HG03159 (cell line): ENCODE results near the gene DPF3.
"Not testable (repeated sequence)": the region's sequence is repeated elsewhere in the genome, so short reads cannot be mapped to it uniquely, and the experiment has no call there.

Source experiments
- ATAC-seq: cut with Tn5 transposase; IDR thresholded peaks from one replicate; pipeline ENCODE4 v1.9.1; 2021; ENCODE audit warnings: mild to moderate bottlenecking, moderate library complexity; ENCODE audit not compliant: unreplicated experiment

Gene DPF3

DNA sequence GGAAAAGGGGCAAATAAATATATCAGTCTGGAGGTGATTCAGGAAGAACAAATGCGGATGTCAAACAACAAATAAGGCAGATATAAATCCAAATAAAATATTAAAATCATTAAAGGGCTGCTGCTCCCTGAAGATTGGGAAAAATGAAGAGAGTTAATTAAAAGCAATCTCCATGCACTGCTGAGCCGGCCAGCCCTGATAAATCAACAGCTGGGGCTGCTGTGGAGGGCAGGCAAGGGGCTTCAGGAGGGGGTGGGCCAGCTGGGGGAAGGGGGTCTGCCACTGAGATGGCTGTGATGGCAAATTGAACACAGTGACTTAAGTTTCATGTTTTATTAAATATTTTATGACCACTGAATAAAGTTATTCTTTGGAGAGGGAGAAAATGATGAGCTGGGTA is 12.4 kb downstream of the DPF3 start:
- no peak for ATAC-seq

DNA sequence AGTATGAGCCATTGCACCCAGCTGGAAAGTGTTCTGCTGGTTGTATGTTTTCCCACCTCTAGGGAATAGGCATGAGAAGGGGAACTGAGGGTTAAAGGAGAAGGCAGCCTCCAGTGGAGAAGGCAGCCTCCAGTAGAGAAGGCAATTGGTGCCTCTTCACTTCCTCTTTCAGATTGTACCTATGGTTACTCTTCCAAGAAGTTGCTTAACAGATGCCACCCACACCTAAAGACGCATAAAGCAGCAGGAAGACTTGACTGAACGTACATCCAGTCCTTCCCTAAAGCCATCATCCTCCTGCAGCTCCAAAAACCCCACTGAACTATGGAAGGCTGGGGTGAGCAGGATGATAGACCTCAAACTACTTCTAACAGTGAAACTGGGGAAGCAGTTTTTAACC is 13.1 kb downstream of the DPF3 start:
- no peak for ATAC-seq

DNA sequence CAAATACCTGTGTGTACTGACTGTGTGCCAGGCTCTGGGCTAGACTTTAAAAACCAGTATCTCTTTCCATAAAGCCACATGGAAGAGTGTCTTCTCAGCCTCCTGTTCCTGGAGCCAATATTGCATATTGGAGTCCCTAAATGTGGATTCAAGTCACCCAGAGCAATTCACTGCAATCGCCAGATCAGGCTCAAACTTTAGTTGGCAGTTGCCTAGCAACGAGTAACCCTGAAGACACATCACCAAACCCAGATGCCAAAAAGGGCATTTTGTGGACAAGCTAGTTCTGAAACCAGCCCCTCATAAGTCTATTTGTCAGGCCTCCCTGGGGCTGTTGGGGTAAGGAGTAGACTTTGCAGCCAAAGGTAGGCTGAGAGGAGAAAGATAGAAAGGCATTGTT is 13.7 kb downstream of the DPF3 start:
- no peak for ATAC-seq

DNA sequence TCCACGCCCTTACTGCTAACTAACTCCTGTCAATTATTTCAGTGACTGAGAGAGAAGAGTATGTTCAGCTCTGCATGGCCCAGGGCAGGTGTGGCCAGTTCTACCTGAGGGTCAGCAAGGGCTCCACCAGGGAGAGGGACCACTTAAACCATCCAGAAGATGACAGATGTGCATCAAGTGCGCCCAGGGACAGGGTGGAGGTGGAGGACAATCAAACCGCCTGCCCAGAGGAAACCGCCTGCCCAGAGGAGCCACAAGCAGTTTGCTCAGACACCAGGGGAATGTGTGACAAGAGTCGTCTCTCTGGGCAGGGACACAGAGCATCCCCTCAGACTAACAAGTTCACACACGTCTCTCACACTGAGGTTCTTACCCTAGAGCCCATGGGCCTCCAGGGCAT is 14.5 kb downstream of the DPF3 start:
- ATAC-seq: no peak

DNA sequence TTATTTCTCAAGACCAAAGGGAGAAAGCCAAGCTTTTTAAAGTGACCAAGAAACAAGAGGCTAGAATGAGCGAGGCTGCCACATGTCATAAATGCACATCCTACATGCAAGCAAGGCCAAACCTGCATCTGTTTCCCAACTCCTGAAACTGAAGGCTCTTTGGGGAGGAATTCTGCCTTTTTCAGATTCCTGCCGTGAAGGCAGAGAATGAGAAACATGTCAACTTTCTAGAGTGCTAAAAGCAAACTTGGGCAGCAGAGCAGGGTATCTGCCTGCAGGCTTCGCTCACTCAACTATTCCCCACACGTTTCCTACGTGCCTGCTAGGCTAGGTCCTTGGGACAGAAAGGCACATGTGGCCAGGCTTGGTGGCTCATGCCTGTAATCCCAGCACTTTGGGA is 15.2 kb downstream of the DPF3 start:
- ATAC-seq: no peak

DNA sequence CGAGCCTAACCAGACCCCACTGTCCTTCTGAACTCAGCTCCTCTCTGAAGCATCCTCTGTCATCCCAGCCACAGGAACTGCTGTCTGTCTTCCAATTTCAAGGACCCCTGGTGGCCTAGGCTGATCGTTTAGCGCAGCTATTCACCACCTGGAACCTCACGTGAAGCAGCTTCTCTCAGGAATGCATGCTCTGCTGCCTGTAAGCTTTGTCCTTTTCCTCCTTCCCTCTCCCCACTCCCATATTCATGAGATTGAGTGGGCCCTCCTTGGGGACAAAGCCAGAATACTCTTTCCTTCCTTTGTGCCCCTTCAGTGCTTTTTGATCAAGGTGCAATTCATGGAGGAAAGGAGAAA is 17.2 kb downstream of the DPF3 start:
- ATAC-seq: no peak

DNA sequence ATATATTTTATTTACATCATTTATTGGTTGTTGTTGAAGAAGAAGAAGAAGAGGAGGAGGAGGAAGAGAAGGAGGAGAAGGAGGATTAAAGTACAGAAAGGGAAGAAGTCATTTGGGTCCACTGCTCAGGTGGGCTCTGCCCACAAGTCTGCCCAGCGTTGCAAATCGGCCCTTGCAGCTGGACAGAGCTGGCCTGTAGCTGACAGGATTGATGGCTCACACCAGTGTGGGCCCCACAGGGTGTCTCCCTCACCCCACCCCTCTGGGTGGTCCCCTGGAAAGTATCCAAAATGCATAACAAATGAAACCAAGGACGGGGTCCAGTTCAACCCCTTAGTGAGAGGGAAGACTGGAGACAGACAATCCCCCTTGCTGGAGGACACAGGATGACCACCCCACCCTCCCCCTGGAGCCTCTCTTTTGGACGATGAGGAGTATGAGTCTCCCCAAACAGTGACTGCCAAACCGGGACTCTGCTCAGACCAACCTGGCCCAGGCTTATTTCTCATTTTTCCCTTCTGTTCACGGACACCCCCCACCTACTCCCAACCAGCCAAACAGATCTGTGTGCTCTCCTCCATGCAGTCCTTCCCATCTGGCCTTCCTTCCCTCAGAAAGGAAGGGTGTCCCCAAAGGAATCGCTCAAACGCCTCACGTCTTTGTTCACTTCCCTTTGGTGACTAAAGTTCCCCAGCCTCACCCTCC is 17.7 kb downstream of the DPF3 start:
- ATAC-seq: no peak

DNA sequence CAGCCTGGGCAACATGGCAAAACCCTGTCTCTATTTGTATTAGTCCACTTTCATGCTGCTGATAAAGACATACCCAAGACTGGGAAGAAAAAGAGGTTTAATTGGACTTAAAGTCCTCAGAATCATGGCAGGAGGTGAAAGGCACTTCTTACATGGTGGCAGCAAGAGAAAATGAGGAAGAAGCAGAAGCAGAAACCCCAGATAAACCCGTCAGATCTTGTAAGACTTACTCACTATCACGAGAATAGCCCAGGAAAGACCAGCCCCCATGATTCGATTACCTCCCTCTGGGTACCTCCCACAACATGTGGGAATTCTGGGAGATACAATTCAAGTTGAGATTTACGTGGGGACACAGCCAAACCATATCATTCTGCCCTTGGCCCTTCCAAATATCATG is 23.0 kb downstream of the DPF3 start:
- not testable (repeated sequence) for ATAC-seq

DNA sequence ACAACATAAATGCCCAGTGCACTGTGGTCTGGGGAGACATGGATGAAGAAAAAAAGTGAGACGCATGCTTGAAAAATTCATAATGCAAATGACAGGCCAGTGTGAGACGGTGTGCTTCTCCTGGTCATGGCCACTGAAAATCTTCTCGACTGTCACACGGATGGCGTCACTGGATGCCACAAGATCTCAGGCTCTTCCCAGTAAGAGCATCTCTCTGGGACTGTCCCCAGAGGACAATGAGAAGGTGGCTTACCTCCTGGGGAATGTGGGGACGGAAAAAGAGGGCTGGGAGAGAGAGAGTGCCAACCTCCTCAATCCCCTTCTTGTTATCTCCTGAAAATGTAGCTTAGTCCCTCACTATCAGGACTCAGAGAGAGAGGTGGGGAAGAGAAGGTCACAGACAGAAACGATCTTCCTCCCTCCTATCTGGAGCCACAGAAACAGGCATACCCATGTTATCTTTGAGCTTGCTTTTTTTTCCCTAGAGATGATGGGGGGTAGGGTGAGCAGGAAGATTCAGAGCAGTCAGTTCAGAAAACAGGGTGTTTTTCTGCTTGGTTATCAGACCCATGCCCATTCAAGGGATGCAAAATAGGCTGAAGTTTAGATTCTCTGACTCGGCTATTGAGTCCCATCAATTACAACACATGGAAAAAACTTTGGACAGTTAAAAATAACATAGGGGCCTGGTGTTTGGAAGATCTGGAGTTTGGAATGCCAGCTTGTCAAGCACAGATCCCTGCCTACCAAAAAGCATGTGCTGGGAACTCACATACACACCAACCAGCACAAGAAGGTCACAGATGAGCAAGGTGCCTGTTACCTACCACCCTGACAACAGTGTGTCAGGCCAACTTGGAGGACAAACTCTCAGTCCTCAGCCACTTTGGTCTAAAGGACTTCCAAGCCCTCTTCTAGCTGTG is 24.2 kb downstream of the DPF3 start:
- no peak for ATAC-seq

DNA sequence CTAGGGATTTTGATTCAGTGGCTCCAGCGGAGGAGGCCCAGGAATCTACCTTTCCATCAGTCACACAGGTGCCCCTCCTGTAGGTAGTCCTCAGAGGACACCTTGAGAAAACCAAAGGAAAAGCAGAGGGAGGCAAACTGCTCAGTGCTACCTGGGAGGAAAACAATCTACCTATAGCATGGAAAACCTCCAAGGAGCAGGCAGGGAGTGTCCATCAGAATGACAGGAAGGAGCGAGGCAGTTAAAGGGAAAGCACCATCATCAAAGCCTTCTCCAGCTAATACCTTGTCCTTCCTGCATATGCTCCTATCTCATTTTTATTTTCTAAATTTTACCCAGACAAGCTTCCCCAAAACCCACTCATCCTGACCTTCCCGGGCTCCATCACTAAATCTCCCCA is 25.4 kb downstream of the DPF3 start:
- ATAC-seq: no peak

DNA sequence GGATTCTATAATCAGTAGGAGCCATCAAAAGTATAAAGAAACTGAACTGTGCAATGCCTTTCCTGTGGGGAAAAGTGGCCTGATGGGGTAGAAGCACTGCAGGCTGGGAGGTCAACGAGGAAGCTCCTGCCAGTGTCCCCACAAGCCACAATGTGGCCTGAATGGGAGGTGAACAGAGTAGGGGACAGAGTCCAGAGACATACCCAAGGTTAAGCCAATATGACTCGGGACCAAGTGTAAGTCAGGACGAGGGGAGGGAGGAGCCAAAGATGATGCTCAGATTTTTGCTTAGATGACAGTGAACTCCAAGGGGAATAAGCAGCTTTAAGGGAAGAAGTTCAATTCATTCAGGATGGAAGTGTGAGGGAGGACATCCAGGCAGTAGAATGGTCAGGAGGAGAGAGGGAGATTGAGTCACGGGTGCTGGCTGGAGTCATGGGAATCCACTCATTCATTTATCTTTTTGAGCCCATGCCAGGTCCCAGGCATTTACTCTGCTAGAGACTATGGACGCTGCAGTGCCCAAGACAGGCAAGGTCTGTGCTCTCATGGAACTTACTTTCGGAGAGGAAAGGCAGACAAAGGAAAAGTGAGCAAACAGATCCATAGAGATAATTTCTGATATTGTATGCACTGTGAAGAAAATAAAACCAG is 29.1 kb downstream of the DPF3 start:
- no peak for ATAC-seq

DNA sequence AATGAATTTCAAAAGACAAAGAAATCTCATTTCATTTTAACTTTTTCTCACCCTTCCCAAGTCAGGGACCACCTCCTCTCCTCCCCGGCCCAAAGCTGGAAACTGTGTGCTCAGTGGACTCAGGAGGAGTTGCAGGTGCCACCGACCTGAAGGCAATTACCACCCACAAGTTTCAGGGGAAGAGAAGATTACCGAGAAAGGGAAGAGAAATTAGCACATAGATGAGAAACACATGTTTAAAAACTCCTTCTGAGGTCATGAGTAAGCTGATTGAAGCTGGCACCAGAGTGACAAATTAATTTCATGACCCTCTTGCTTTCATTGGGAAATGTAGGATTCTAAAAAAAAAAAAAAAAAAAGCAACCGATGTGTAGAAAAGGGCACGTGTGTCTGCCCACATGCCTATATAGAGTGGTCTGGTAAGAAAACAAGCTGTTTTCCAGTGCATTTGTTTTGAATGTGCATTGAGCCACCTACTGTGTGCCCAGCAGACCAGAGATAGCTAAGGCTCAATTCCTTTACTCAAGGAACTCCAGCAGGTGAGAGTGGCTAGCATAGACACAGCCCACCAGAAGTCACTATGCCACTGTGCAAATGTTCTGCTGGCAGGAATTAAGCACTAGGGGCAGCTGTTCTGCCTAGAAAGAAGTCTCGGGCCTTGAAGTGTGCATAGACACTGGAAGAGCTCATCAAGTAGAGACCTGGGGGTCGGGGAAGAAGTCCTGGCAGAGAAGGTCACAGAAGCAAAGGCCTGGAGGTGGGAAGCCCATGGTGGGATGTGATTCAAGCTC is 30.5 kb downstream of the DPF3 start:
- ATAC-seq: no peak

DNA sequence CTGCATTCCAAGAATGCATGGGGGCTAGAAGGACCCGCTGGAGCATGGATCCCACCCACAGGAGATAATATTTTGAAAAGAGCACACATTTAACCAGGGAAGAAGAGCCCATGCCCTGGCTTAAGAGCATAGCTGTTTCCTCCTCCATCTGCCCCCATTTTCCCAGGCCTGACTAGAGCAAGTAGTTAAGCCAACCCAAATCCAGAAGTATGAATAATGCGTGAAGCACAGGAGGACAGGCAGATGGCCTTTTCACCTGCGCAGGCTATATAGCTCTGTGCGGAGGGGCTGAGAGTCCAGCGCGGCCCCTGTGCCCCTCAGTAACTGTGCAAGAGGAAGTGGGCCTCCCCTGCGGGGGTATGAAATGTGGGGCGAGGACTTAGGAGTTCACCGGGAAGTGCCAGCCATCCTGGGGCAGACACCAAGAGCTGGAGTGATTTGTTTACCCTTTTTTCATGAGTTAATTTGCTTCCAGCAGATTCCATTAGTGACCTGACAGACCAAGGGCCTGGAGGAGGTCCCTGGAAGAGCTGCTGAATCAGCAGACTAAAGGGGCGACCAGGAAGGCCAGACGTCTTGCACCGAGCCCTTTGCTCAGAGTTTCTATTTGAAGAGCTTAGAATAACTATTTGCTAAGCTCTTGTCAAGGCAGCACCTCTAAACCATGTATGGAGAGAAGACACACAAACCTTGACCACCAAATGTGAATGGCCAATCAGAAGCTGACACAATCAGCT is 37.2 kb downstream of the DPF3 start:
- ATAC-seq: no peak

DNA sequence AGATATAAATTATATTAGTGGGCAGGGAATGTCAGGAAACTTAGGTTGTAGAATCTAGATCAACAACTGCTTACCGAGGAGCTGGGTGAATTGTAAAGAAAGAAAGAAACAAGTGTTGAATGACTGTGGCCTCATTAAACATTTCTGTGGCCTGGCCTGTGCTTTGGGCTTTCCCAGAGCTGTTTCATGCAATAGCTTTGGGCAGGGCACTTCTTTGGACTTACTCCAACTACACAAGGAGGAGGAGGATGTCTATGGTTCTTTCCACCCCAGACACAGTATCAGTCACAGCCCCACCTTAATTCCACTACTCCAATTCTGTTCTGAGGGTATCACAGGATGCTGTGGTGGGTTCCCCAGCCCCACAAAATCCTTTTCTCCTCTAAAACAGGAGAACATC is 38.0 kb downstream of the DPF3 start:
- no peak for ATAC-seq

DNA sequence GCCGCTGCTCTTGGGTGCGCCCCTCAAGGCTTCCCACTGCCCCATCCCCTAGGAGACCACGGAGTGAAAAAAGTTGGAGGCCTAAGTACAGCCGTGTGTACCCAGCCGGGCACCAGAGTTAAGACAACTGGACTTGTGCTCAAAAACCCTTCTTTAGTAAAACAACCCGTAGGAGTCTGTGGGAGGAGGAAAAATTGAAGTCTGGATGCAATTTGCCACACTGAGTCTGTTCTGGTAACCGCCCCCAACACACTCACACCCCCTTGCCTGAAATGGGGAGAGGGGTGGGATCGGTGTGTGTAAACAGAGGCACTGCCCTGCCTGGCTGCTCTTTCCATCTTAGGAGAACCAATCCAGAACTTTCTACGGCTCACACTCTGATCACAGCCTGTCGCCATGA is 41.7 kb downstream of the DPF3 start:
- no peak for ATAC-seq

DNA sequence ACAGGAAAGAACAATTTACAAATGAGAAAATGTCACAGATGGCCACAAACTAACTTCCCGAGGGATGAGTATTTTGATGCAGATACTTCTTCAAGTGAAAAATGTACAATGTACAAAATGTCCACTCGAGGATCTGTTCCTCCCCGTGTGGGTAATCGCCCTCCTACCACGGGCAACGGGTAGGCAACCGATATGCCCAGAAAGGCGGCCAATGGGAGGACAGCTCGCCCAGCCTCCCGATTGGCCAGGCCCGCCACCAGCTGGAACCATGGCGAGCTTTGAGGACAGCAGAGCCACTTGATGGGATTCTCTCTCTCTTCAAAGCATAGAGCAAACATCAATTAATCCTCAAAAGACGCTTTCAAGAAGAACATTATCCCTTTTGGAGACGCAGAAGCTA is 42.3 kb downstream of the DPF3 start:
- ATAC-seq: no peak

DNA sequence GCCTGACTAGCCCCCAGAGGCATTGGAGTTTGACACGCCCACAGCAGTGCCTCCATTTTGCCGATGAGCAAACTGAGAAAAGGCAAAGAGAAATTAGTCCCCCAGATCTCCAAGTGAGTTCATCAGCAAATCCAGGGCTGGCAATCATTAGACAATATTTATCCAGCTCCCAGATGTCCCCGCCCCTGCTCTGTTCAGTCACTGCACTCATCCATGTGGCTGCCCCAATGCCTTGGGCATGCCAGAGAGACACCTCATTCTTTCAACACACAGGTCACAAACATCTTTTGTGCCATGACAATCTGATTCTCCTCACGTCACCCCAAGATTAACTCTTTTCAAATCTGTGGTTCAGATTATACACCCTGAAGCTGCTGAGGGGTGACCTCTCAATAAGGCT is 43.5 kb downstream of the DPF3 start:
- ATAC-seq: no peak

DNA sequence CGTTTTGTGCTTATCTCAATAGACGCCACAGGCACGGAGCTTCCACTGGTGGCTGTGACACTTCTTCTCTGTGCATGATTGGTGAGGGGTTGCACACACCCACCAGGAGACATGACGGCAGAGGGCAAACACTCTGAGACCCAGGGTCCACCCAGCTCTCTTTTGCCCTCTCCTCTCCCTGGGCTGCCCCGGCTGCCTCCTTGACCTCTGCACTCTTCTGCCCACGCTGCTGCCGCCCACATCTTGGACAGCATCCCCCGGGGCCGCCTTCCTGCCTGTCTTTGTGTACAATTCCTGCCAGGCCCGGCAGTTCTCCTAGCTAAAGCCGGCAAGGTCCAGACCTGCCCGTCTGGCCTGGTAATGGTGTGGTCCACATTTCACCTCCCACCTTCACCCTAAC is 44.7 kb downstream of the DPF3 start:
- no peak for ATAC-seq

DNA sequence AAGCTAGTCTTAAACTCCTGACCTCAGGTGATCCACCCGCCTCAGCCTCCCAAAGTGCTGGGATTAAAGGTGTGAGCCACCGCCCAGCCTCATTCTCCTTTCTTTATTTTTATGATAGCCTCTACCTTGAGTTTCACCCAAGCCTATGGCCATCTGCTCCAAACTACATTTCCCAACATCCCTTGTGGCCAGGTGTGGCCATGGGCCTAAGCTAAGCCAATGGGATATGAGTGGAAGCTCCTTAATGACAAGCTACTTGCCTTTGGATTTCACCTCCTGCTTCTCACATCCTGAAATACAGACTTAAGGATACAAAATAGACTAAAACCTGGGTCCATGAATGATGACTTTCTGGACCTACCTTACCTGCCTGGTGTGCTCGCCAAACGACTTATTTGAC is 46.2 kb downstream of the DPF3 start:
- no peak for ATAC-seq

DNA sequence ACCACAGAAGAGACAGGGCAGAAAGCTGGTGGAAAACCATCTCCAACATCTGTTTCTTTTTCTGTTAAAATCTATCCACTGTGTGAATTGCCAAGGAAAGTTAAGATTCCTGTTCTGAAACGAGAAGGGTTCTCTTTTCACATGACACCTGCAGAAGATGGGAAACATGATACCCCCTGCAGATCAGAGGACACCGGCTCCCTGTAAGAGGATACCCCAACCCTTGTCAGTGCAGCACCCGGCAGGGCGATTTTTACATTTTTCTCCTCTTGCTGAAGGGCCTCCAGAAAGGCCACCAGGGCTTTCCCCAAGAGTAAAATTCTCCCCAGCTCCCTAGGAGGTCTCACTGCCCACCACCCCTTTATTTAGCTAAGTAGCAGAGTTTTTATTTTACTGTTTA is 48.2 kb downstream of the DPF3 start:
- no peak for ATAC-seq

DNA sequence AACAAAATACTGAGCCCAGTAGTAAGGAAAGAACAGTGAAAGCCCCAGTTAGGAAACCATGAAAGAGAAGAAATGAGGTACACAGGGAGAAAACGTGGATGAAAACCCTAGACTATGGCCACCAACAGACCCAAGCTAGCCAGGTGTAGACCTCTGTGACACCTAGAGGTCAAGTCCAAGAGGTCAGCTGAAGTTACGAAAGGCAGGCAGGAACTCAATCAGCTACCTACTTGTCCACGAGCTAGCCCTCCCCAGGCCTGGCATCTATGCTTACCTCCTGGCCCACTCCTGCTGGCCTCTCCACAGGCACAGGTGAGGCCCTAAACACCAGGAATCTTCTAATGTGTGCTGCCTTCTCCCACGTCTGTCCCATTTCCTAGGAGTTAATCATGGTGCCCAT is 48.7 kb downstream of the DPF3 start:
- ATAC-seq: no peak
